Stimulated activated CD8-positive, alpha-beta memory T cell treated with anti-CD3 and anti-CD28 coated beads, Interleukin-7, amount 100 ng/mL, for 48 hours (primary cell): ENCODE measurements around the gene PTX4.
"Not testable (repeated sequence)": the region's sequence is repeated elsewhere in the genome, so short reads cannot be mapped to it uniquely, and the experiment has no call there.

ENCODE experiments used
- DNase-seq, 2 donors: peaks; one replicate each; pipeline ENCODE4 v3.0.0-alpha.2; 2020; ENCODE audit warnings: low read depth in 1 of 2; ENCODE audit errors: extremely low read depth in 1 of 2

PTX4 gene

DNA sequence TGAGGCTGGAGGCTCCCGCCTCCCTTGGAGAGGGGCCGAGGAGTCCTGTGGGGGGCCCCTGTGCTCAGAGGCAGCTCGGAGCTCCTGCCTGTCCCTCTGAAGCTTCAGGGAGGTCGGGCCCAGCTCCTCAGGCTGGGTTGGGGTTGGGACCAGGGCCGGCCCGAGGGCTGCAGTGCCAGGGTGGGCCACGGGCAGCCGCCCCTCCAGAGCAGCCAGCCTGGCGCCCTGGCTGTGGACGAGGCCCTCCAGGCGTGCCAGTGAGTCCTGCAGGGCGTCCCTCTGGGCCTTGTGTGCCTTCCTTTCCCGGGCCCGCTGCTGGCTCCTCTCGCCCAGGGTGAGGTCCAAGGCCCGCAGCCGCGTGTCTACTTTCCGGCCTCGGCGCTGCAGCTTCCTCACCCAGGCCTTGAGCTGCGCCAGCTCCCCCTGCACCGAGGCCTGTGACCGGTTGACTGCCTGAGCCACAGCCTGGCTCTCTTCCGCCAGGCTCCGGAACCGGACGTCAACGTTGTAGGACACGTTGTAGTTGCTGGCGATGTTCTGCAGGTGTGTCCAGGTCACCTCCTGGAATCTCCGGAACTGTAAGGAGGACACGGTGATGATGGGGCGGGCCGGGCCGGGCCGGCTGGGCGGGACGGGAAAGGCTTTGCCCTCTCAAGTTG, 1.2 kb downstream of the PTX4 start:
- no peak for DNase-seq

DNA sequence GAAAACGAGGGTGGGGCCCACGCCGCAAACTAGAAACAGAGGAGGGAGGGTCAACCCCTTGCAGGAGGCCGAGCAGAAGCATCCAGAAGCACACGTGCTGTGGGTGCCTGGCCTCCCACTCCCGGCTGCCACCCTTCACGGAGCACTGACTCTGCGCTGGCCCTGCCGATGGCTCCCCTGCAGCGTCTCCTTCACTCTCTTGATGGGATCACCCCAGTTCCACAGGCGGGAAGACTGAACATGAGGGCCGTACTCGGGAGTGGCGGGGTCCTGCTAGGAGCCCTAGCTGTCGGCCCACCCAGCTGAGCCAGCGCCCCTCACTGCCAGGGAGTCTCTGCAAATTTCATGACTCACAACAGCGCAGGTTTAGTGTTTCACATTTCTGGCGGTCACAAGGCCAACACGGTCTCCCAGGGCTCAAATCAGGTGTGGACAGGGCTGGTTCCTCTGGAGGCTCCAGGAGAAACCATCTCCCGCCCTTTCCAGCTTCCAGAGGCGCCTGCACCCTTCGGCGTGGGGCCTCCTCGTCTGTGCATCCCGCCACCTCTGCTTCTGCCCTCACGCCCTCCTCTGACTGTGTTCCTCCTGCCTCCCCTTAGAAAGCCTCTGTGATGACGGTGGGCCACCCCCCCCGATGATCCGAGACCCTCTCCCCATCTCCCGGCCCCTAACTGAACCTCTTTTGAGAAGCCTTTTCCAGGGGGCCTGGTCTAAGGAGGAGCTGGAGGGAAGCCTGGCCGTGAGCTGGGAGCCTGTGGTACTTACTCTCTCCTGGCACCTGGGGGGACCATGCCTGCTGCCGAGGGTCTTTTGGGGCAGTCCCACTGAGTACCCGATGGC, 2.0 kb downstream of the PTX4 start:
- no peak for DNase-seq

DNA sequence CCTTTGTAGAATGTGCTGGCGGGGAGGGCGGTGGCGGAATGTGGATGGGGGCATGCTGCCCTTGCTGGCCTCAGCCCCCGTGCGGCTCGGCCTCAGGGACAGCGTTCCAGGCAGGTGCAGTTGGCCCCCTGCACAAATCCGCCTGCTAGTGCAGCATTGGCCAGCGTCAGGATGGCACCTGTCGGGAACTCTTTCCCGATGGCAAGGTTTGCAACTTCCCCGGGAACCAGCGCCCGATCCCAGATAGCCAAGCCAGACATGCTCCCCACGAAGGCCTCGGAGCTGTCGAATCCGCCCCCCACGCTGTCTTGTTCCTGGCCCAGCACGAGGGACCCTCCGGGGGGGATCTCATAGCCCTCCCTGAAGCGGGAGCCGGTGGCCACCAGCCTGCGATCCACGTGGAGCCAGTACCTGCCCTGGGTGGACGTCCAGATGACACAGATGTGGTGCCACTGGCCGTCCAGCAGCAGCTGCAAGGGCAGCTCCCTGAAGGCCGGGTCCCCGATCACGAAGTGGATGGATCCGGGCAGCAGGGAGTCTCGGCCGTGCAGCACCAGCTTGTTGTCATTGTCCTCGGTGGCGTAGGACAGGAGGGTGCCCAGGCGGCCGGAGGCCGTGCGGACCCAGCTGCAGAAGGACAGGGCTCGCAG, 2.8 kb downstream of the PTX4 start:
- no peak for DNase-seq

DNA sequence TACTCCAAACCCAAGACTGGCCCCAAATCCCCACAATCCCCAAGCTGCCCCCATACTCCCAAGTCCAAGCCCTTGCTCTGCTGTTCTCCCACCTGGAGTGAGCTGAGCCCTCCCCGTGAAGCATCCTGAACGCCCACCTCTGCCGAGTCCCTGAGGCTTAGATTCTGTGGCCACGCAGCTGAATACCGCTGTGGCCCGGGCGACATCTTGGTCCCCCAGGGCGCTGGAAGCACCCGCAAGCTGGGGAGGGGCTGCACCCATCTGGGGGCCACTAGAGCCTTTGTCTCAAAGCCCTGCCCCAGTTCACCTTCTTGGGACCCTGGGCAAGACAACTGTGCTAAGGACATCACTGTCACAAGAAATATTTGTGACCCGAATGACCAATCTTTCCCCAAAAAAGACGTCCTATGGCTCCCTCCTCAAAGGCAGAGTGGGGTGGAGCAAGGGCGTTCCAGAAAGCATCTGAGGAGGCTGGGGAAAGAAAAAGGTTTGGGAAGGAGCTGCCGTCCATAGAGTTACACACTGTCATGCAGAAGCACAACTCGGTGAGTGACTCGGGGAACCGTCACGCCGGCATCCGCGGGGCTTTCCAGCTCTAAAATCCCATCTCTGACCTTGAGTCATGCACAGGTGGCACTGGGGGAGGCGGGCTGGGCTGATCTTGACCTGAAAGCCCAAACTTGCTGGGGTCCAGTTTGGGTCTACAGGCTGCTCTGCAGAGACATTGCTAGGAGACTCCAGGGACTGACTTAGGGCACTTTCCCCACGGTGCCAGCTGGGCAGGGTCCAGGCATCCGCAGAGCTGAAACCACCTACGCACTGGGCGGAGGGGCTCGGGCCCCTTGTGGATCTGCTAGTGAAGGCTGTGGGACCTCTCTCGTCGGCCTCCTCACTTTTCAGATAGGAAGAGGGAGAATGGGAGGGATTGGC, 6.6 kb downstream of the PTX4 start:
- no peak for DNase-seq

DNA sequence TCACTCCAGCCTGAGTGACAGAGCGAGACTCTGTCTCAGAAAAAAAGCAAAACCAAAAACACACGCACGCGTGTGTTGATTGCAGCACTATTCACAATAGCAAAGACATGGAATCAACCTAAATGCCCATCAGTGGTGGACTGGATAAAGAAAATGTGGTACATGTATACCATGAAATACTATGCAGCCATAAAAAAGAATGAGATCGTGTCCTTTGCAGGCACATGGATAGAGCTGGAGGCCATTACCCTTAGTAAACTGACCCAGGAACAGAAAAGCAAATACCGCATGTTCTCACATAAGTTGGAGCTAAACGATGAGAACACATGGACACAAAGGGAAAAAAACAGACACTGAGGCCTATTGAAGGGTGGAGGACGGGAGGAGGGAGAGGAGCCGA, 9.8 kb downstream of the PTX4 start:
- DNase-seq, result not testable (repeated sequence)

DNA sequence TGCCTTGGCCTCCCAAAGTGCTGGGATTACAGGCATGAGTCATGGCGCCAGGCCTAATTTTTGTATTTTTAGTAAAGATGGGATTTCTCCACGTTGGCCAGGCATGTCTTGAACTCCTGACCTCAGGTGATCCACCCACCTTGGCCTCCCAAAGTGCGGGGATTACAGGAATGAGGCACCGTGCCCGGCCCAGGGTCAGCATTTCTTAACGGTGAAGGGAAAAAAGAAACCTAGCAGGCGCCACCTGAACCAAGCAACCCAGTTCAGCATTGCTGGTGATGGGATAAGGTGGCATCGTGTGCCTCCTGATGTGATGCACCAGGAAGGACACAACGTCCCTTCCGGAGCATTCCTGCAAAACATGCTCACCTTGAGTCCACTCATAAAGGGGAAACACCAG, 11.7 kb downstream of the PTX4 start:
- DNase-seq, result no peak

DNA sequence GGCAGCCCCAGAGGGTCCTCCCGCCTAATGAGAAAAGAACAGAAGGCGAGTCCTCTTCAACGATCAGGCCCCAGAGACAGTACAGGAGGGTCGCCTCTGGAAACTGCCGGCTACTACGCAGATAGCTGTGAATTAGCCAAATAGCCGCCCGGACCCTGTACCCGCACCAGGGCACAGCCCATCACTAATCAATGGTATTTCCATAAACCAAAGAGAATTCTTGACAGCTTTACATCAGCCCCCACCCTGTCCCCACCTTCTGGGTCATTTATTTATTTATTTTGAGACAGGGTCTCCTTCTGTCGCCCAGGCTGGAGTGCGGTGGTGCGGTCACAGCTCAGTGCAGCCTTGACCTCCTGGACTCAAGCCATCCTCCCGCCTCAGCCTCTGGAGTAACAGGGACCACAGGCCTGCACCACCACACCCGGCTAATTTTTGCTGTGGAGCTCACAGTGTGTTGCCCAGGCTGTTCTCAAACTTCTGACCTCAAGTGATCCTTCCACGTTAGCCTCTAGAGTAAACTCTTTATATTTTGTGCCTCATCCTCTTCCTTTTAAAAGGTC, 13.1 kb downstream of the PTX4 start:
- no peak for DNase-seq

DNA sequence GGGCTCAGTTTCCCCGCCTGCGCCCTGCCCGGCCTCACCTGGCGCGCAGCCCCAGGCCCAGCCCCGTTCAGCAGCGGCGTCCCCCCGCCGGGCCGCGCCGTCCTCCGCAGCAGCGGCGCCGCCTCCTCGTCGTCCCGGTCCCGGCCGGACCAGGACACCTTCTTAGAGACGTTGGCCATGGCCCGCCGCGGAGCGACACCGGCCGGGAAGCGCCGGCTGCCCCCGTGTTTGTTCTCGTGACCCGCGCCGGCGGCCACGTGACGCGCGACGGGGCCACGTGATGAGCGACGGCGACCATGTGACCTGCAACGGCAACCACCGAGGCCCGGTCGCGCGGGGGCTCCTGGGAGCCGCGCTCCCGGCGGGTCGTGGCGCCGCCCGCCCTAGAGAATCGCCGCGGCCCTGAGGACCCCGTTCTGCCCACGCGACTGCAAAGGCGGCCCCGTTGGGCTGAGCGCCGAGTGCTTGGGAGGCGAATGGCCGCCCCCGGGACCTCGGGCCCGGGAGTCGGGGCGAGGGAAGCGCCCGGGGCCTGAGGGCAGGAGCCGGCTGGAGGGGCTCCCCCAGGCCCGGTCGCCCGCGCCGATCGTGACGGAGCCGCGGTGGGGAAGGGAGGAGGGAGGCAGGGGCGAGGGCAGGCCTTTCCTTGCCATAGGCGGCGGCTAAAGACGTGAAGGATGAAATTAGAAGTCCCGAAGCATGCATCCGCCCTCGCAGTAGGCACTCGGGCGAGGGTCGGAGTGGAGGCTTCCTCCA, 13.8 kb downstream of the PTX4 start, which contains the start of gene CLCN7:
Gene CLCN7, minus strand, starts transcription at position 233 of the 756 bp plus-strand sequence. Its CDS starts 54 bp downstream, at position 179.
- DNase-seq, result peak; percentile 80 to 81

DNA sequence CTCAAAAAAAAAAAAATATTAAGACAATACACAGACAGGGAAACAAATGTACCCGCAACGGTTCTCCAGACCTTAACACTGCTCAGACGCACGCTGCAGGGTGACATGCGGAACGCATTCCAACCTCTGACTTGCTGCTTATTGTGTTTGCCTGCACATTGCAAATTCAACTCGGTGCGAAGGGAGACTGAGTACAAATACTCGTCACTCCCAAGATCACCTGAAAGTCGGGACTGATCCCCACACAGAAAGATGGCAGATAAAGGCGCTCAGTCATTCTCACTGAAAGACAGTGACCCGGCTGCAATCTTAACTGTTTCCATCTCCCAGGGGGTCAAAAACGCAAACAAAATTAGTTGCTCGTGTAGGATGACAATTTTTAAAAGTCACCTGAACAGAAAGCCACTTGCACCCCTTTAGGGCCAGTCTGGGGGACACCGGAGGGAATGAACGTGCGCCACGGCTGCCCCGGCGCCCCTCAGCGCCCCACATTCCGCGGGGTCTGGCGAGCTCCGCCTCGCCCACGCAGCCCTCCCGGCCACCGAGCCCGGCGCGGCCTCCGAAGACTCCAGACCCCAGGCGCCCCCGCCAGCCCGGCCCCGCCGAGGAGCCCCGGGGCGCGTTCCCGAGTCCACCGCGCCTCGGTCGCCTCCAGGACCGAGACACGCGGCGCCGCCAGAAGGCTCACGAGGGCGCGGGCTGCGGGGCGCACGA, 14.5 kb downstream of the PTX4 start:
- DNase-seq, result no peak

DNA sequence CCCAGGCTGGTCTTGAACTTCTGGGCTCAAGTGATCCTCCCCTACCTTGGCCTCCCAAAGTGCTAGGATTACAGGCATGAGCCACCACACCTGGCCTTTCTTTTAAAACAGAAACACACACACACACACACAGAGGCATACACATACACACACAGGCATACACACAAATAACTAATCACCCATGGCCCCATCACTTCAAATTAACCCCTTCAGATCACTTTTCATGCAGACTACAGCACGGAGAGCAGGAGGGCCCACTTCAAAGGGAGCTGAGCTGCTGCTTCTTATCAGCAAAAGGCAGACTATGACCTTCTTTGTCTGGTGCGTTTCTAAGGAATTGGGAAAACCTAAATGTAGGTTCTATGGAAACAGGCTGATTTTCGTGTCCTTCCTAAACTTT, 15.8 kb downstream of the PTX4 start:
- no peak for DNase-seq

DNA sequence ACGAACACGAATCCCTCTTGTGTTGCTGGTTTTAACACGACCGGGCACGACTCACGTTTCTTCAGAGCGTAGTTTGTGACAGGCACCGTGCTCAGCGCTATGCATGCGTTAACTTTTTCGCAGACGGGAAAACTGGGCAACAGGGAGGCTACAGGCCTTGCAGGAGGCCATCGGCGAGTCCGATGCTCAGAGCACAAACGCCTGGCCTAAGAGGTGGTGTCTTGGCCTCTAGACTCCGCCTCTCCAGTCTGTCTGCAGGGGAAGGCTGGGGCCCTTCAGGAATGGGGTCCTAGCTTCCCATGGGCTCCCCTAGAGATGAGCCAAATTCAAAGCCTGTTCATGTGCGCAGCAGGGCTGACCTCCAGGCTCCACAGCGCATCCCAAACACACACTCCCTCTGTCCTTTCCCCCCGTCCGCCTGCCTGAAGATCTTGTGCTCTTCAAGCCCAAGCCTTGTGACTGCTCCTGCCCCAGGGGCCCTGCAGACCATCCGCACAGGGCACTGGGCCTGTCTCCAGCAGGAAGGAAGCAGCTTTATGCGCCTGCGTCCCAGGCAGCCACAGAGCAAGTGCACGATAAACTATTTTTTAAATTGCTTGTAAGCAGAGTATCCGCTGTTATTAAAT, 17.1 kb downstream of the PTX4 start:
- no peak for DNase-seq

DNA sequence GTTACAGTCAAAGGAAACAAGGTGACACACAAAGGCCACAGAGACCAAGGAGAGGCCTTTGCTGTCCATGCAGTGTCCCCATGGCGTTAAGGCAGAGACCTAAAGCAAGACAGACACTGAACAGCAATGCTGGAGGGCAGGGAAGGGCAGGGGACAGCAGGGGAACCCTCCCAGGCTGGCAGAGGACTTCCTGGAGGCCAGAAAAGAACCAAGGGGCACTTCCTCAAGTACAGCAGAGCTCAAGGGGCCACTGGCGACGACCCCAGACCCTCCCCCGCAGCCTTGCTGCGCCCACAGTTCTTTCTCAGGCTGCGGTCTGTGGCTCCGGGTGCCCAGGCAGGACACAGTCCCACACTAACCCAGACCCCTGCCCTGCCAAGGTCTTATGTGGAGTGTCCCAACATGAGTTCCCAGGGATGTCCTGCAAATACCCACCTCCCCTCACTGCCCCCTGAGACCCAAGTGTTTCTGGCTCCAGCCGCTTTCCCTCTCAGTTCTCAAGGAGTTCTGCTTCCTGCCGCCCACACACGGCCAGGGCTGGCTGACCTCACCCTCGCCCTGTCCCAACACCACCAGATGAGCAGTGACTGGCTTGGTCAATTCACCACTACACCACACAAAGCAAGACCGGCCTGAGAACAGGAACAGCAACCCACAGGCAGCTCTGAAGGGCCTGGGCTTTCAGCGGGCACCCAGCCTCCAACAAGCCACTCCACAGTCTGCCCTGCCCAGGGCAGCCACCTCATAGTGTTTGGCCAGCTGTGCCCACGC, 18.1 kb downstream of the PTX4 start:
- no peak for DNase-seq

DNA sequence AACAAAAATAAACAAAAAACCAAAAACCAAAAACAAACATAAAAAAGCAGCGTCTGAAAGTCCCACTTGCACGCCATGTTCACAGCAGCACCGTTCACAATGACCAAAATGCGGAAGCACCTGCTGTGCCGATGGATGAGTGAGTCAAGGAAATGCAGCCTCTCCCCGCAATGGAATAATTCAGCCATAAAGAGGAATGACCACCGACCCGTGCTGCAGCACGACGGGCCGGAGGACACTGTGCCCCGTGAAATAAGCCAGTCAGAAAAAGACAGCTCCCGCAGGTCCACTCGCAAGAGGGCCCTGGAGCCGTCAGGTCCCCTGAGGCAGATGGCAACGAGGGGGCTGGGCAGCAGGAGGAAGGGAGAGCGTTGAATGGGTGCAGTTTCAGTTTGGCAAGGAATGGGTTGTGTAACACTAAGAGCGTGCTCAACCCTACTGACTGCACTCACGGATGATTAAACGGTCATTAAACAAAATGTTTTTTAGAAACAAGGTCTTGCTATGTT, 19.0 kb downstream of the PTX4 start:
- no peak for DNase-seq

DNA sequence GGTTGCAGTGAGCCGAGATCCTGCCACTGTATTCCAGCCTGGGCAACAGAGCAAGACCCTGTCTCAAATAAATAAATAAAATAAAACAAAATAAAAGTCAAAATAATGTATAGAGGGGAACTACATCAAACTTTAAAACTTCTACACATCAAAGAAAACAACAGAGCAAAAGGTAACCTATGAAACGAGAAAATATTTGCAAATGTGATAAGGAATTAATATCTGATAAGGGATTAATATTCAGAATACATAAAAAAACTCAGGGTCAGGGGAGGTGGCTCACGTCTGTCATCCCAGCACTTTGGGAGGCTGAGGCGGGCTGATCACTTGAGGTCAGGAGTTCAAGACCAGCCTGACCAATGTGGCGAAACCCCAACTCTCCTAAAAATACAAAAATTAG, 19.6 kb downstream of the PTX4 start:
- DNase-seq, result not testable (repeated sequence)

DNA sequence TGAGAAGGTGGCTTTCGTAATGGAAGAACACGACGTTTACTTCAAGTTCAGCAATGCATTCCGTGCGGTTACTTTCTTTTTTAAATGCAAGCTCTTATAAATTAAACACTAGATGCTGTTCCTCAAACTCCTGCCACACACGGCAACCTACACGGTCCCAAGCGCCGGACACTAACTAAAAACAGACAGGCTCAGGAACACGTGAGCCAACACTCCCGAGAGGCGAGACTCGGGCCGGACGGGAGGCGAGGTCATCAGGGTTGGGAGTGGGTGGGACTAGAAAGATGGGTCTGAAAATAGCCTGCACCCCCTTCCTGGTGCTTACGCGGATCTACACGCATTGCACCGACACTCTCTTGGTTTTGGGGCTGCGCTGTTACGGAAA, 20.3 kb downstream of the PTX4 start:
- no peak for DNase-seq

DNA sequence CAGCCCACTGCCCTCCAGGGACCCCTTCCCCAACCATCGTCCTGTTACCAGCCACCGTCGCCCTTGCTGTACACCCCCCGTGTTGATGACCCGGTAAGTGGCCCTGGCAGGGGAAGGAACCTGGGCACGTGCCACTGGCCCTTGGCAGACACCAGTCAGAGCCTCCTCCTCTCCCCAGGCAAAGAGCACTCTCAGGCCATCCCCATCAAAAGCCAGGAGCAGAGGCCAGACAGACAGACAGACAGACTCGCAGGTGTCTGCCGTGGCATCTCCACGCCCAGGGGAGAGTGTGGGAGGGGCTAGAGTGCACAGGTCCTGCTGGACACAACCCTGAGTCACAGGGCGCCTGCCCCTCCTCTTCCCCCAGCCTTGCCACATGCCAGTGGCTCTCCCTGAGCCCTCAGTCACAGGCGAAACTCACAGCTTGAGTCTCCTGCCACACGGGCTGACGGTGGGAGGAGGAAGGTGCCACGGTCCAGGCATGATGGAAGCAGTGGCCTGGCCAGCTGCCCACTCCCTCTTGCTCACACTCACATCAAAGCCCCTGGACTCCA, 21.7 kb downstream of the PTX4 start:
- no peak for DNase-seq

DNA sequence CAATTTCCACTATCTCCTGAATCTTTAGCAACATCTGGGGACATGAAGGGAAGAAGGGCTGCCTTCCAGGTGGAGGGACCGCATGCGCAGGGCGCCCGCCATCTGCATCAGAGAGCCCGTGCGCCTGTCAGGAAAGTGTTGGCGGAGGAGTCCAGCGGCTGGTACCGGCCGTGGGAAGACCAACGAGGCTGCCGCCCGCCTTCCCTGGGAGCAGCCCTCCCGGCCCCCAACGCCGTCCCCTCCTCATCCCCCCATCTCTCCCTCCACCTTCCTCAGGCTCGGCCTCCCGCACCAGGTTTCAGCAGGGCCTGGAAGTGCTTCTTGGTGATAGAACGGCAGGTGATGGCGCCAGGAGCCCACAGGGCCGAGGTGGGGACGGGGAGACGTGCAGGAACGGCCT, 22.7 kb downstream of the PTX4 start:
- no peak for DNase-seq

DNA sequence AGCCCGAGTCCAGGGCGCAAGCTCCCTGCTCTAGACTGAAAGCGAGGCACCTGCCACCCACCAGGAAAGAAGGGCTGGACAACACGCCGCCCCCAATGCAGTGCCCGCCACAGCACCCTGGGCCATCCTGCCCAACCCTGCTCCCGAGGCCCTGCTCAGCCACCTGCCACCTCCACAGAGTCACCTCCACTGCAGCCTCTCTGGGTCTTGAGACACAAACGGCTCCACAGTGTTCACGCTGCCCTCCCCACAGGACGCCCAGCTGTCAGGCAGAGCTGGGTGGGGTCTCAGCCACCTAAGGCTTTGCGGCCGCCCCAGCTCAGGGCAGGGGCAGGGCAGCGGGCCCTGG, 23.2 kb downstream of the PTX4 start:
- no peak for DNase-seq
